ENCODE results near the gene RNU1-3.
A peak's percentile ranks its signal among the peaks of the same experiment; 100 is the strongest.
"Not testable (repeated sequence)": the region's sequence is repeated elsewhere in the genome, so short reads cannot be mapped to it uniquely, and the experiment has no call there.

The RNU1-3 gene

DNA sequence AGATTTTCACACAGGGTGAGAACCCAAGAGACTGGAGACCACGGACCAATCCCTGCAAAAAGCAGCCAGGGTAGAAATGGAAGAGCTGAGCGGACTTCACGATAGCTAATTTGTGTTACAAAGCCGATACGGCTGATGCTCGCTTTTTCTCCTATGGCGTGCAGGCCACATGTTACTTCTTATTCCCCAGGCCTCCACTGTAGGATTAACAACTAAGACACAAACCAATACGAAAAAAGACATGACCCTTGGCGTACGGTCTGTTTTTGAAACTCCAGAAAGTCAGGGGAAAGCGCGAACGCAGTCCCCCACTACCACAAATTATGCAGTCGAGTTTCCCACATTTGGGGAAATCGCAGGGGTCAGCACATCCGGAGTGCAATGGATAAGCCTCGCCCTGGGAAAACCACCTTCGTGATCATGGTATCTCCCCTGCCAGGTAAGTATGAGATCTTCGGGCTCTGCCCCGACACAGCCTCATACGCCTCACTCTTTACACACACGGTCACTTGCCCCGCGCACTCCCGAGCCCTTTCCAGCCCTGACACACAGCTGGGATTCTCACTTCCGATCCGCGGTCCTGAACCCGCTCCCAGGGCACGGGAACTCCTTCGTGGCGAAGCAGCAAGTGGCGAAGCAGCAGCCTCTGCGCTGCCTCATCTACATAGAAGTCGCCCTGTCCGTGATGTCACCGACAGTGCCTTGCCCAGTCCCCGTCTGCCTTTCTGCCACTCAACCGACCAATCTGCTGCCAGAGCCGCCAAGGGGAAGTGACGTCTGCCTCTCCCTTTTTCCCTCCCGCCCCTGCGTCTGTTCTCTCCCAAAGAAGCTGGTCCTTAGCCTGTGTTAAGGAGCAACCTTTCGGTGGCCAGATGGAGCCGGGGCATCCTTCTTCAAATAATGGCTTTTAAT lies at the start of gene RNU1-3:
Gene RNU1-3, minus strand, starts transcription at position 447 of the 912 bp plus-strand sequence.
- peak; percentile 94 for FAIRE-seq

DNA sequence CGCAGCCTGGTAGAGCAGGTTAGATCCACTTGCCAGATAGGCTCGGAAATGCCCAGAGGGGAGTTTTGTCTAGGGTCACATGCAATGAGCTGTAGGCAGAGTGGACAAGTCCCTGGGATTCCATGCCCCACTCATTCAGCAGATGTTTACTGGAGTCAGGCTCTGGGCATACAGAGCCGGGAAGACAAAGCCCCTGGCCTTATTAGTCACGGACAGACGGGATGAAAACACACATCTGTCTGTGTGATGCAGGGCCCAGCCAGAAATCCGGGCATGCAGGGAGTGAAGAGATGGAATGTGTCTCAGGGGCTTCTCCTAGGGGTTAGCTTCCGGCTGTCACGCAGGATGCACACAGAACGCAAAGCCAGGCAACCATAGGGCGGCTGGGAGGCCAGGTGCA lies 46.7 kb upstream of the RNU1-3 start:
- FAIRE-seq: not testable (repeated sequence)

DNA sequence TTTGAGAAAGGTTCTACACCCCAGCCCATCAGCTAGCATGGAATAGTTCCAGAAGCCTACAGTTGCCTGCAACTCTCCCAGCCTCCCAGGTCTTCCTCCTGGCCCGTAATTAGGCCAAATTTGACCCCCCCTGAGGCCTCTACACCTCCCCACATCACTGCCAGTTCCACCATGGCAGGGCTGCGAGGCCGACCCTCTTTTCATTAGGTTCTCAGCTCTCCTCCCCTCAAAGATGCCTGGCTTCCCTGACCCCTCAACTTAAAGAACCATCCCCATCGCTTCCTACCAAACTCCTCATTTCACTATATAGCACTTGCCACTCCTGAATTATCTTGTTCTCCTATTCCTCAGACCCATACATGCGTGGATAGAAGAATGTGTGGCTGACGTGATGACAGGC lies 46.2 kb upstream of the RNU1-3 start:
- not testable (repeated sequence) for FAIRE-seq

DNA sequence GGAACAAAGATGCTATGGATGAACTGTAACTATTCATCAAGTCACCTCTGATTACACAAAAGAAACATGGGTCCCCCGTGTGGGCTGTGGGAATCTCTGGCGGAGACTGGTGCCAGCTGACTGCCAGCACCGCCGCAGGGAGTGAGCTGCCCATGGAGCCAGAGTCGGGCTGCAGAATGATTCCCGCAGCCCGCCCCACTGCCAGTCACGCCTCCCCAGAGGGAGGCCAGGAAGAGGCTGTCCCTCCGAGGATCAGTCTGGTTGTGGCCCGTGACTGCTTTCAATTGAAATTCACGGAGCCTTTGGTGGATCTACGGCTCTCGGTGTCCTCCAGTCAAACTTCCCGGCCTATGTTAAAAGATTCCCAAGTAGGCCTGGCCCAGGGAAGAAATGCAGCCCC lies 45.8 kb upstream of the RNU1-3 start:
- not testable (repeated sequence) for FAIRE-seq

DNA sequence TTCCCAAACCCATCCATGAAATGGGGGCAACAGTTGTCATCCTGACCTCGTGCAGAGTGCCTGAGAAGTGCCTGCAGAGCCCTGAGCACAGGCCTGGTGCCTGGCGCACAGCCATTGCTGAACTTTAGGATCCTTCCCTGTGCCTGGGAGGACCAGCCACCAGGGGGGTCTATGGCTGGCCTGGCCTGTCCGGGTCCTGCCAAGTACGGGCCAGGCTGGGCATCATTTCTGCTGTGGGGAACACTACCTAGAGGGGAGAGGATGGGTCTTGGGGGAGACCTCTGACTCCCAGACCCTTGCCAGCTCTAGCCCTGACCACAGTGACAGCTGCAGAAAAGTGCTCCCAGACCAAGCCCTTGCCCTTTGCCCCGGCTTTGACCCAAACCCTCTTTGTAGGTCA lies 45.4 kb upstream of the RNU1-3 start:
- not testable (repeated sequence) for FAIRE-seq

DNA sequence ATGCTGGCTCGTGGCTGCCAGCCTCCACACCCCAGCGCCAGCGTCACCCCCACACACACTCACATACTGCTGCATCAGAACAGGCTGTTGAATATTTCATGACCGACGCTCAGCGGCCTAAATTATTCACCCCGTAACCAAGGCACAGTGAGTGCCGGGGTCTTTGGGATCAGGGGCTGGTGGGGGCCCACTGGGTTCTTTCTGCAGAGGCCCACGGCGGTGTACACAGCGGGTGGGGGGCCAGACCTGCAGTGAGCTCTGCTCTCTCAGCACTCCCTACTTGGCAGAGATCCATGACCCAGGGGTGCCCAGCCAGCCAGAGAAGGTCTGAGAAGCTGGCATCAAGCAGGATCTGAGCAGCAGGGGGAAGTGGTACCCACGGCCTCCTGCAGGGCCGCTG lies 43.9 kb upstream of the RNU1-3 start:
- FAIRE-seq: not testable (repeated sequence)

DNA sequence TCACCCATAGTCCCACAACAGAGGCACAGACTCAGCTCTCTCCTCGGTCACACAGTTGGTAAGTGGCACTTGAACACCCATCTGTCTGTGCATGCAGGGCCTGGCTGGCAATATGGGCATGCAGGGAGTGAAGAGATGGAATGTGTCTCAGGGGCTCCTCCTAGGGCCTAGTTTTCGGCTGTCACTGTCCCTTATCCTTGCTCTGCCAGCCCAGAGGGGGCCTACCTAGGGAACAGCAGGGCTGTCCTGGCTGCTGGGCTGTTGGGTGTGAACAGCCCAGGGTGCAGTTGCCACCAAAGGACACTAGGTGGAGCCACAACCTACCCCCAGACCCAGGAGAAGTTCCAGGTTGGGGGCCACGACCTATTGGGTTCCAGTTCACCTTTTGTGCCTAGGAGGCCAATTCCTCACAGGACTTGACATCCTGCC lies 42.9 kb upstream of the RNU1-3 start:
- FAIRE-seq: not testable (repeated sequence)

DNA sequence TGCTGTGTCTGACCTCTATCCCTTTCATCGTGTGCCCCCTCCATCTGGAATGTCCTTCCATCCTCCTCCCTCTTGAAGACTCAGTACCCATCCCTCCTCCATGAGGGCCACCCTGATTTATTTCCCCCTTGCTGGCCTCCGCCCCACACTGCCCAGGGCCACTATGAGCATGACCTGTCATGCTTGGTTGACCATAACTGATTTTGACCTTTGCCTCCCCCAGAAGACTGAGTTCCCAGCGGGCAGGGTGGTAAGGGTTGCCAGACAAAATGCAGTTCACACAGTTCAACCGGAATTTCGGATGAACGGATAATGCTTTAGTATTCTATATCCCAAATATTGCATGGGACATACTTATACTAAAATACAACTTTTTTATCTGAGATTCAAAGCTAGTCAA lies 42.0 kb upstream of the RNU1-3 start:
- FAIRE-seq: not testable (repeated sequence)

DNA sequence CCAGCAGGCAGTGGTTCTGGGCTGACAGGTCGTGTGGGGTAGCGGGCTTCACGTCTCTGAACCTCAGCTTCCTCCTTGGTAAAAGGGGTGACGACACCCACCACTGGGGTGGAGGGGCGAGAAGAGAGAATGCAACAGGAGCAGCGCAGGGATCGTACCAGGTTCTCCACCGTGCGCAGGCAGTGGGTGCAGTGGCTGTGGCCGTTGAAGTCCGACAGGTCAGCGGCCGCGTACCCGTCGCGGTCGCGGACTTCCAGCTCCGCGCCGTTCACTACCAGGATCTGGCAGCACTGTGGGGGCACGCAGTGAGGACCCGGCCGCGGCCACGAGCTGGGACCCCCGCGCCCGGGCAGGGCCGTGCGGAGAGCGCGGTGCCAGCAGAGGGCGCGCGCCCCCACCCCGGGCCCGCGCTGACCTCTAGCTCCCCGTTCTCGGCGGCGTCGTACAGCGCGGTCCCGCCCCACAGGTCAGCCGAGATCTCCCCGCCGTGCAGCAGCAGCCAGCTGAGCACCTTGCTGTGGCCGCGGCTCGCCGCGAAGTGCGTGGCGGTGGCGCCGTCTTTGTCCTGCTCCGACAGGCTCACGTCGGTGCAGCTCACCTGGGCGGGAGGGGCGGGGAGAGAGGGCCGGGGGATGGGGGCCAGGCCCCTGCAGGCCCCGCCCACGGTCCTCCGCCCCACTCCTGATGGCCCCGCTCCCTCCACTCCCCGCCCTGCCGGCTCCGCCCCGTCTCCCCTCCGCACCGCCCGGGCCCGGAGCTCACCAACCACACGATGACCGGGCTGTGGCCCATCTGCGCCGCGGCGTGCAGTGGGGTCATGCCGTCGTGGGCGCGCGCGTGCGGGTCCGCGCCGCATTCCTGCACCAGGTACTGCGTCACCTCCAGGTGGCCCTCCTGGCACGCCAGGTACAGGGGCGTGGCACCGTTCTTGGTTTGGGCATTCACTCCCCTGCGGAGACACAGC lies 40.7 kb upstream of the RNU1-3 start:
- FAIRE-seq: not testable (repeated sequence)

DNA sequence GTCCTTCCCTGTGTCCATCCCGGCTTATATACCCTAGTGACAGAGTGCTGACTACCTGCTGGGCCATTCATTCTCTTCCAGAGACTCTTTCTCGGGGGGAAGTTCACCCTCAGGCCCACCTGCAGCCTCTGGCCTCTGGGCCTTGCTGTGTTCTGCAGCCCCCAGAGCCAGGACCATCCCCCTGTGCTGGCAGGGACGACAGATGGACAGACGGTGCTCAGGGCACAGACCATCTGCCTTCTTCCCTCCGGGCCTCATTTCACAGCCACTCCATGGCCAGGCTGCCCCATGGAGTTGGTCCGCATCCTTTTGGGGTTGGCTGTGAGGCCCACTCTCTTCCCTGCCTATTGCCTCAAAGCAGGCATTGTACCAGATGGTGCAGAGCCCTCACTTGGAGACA lies 39.6 kb upstream of the RNU1-3 start:
- not testable (repeated sequence) for FAIRE-seq

DNA sequence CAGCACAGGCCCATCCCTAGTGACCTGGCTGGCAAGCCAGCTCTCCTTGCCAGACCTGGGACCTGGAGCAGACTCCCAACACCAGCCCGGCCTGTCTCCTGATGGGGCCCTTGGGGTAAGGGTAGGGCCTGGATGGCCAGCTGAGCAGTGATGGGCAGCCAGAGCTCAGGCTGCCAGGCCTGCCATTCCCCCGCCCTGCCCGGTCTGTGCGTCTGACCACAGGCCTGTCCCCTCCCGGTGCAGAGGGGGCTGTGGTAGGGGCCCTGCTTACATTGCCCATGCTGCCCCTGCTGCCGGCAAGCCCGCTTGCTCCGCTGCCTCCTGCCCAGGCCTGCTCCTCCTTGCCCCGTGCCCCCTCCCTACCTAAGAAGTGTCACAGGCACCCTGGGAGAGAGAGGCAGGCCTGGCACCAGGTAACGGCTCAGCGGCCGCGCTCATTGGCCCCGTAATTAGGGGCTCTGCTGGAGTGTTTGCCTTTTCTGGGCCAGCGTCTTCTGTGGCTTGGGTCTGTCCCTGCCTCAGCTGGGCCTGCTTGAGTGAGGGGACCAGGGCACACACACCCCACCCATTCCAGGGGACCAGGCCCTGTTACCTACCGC lies 37.9 kb upstream of the RNU1-3 start:
- not testable (repeated sequence) for FAIRE-seq

DNA sequence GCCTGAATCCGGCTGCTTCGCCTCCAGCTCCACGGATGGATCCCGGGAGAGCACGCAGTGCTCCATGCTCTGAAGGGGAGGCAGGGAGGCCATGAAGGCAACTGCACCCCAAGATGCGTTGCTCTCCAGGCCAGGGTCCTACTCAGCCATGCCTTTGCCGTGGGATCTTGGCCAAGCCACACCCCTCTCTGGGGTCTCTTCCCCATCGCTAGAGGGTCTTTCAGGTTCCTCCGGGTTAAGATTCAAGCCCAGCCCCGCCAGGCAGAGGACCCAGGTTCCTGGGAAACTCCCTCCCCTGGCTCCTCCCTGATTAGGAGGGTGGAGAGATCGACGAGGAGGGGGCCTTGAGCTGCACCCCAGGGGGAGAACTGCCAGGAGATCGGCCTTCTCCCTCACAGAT lies 37.3 kb upstream of the RNU1-3 start:
- FAIRE-seq: not testable (repeated sequence)

DNA sequence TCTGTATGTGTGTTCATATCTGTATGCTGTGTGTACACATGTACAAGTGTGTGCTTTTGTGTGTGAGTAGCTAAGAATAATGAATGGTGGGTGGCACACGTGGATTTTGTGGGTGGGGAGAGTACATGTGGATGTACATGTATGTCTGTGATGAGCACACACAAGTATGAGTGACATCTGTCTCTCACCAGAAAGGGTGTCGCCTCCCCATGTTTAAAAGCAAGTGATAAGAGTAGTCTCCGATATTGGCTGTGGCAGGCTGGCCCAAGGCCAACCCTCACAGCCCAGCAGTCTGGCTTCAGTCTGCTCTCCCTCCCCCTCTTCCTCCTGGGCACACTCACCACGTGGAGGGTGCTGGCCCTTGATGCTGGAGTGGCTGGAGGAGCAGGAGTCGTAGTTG lies 36.9 kb upstream of the RNU1-3 start:
- FAIRE-seq: not testable (repeated sequence)

DNA sequence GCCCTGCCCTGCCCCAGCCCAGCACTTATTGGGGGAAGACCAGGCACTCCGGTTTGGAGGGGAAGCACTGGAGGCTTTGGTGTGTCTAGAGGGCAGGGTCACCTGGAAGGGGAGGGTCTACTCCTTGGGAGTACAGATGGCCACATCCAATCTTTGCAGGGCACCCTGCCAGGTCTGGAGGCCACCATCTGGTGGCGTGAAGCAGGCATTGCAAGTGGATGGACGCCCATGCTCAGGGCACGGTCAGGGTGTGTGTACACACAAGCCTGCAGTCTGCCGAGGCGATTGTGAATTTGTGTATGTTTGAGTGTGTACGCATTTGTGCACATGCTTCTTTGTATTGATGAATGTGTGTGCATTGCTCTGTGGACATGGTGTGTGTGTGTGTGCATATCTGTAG lies 36.4 kb upstream of the RNU1-3 start:
- not testable (repeated sequence) for FAIRE-seq

DNA sequence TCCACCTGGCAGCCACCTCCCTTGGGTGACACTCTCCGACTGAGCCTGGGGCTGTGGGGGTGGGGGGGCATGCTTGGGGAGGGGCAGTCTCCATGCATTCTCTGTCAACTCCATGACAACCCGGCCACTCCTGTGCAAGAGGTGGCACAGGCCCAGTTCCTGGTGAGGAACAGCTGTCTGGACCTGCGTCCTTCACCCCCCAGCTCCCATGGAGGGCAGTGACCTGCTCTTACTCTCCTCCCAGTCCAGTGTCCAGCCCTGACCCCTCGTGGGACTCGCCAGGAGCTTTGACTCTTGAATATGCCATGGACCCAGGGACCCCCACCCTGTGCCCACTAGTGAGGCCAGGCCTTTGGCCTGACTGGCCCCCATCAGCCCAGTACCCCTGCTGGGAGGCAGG lies 35.5 kb upstream of the RNU1-3 start:
- not testable (repeated sequence) for FAIRE-seq

DNA sequence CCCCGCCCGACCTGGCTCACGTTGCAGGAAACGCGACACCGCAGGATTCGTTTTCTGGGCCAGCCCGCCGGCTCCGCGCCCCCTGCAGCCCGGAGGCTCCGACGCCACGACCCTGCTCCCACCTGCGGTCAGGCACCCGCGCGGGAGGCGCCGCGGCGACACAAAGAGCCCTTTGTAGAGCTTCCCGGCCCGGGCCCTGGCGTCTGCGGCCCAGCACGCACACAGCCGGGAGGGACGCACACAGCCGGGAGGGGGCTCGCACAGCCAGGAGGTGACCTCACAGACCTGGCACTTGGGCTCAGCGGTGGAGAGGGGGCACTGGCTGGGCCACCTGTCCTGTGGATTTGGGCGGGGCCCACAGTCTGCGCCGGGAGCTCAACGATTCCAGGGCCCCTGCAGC lies 34.4 kb upstream of the RNU1-3 start:
- FAIRE-seq: not testable (repeated sequence)

DNA sequence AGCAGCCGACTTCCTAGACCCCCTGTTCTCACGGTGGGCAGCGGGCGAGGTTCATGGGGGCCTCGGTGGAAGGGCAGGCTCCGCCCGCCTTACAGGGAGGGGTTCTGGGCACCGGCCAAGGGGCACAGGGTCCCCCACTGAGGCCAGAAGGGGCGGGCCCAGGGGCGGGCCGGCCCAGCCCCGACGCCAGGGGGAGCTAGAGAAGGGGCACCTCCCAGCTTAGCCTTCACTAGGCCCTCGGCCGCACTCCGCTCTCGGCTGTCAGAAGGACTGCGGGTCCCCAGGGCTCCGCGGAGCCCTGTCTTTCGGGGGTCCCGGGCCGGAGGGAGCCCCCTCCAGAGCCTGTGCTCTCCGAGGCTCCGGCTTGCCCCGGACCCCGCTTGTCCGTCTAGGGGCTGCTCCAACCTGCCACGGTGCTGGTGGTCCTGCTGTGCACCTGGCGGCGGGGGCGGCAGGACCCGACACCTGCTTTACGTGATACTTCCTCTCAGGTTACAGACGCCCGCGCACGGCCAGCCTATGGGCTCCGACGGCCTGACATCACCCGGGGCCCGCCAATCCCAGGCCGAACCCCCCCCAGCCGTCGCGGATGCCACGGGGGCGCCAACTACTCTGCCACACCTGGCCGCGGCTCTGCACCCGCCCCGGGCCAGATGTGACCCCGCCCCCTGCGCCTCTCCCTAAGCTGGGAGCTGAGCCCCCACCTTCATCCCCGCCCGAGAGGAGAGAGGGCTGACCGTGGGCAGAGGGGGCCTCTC lies 33.6 kb upstream of the RNU1-3 start:
- FAIRE-seq: not testable (repeated sequence)

DNA sequence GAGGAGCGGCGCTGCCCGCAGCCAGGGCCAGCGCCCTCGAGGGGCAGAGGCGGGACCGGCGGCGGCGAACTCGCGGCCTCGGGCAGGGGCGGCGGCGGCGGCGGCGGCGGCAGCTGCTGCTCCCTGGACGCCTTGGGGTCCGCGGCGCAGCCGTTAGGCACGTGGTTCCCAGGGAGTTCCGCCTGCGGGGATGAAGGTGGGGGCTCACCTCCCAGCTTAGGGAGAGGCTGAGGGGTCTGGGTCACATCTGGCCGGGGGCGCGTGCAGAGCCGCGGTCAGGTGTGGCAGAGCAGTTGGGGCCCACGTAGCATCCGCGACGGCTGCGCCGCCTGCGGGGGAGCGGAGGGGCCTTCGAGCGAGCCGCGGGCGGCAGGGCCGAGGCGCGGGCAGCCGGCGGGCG lies 32.7 kb upstream of the RNU1-3 start:
- FAIRE-seq: not testable (repeated sequence)

DNA sequence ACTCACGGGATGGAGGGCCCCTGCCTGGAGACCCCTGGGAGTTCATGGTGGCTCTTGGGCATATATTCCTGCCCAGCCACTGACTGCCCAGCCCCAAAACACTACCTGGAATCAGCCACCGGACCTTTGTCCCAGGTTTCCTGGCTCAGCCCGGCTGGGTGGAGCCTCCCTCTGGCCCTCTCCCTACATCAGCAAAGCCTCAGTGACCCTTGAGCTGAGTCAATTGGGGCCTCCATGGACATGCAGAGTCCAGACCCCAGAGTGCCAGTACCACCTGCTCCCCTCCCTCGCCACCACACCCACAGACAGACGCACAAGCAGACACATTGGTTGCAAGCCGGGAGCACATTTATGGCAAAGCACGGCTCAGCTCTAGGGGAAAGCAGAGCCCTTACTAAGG lies 30.4 kb upstream of the RNU1-3 start:
- not testable (repeated sequence) for FAIRE-seq

DNA sequence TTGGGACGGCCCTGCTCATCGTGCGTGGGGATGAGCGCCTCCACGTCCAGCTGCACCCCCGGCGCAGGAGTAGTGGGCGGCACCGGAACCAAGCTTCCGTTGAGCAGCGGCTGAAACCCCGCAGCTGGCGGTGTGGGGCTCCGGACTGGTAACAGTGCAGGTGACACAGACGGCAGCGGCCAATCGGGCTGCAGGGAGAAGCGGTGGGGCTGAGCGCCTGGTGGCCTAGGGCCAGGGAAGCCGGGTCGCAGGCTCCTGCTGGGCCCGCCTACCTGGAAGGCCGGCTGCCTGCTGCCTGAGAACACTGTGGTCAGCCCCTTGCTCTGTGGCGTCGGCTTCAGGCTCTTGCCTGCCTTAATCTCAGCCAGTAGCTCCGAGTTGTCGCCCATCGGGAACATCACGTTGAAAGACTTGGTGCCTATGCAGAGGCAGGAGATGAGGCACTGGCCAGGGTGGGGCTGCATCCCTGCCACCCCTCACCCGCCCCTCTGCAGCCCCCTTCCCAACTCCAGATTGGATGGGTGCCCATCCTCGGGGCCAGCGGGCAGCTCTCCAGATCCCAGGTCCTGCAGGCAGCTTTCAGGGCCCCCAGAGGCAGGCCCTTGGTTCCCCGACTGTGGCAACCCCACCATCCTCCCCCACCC lies 29.9 kb upstream of the RNU1-3 start:
- FAIRE-seq: not testable (repeated sequence)

DNA sequence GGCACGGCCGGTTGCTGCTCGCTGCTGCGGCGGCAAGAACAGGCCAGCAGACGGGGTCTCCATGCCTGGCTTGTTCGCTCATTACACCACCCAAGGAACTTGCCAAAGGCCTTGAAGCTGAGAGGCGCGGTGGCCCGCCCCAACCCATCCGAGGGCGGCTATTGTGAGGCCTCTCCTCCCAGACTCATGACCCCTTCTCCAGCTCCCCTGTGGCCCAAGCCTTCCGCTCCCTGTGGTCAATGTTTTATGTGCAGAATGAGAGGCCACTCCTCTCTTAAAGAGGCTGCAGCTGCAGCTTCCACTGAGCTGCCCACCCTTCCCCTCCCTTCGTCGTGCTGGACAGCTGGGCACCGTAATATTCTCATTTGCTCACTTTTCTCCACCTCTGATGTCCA lies 27.6 kb upstream of the RNU1-3 start:
- not testable (repeated sequence) for FAIRE-seq

Data from colon (tissue), 2 donors.